HG03097 (cell line): ENCODE results near the gene CKMT2.
"Not testable (repeated sequence)": the region's sequence is repeated elsewhere in the genome, so short reads cannot be mapped to it uniquely, and the experiment has no call there.

Source experiments
- ATAC-seq: cut with Tn5 transposase; IDR thresholded peaks from one replicate; pipeline ENCODE4 v1.9.1; 2021; ENCODE audit not compliant: unreplicated experiment, low FRiP score

The CKMT2 gene

DNA sequence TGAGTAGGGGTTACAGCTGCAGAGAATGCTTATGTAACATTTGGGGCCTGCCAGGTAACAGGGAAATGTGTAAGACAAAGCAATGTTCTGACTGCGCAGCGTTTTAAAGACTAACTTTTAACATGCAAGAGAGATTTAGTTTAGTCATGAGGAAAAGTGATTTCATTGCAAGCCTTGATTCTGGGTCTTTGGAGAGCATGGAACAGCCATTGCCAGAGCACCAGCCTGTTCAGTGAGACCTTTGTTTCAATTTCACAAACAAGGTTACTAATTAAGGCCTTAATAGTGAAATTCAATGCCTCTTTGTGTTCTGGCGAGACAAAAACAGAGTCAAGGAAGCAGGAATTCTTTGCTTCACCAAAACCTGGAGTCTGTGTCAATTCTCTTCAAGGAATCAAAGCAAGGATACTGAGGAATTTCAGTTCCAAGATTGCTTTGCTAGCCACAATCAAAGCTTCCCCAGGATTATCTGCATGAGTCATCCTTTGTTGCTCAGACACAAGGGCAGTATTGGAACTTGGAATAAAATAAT is 14.4 kb downstream of the CKMT2 start:
- no peak for ATAC-seq

DNA sequence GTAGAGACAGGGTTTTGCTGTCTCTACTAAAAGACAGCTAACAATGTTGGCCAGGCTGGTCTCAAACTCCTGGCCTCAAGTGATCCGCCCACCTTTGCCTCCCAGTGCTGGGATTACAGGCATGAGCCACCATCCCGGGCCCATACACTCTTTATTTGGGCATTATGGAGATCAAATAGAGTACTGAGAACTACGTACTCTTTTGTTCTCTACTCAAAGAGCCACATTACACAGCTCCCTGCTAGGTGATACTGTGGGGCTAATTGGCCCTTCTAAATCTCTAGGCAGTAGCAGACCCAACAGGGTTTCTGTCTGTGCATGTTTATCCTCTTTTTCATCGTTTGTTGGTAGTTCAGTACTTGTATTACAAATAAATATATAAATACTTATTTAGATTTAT is 16.1 kb downstream of the CKMT2 start:
- no peak for ATAC-seq

DNA sequence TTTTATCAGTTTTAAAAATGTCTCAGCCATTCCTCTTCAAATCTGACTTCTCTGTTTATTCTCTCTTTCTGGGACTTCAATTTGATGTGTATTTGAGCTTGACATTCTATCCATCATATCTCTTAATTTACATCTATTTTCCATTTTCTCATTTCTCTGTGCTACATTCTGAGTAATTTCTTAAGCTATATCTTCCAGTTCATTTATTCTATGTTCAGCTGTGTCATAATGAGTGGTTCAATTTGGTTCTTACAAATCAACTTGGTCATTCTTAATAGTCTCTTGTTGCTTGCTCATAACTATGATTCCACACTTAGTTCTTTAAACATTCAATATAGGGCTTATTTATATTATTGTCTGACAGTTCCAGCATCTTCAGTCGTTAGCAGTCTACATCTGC is 16.9 kb downstream of the CKMT2 start:
- no peak for ATAC-seq

DNA sequence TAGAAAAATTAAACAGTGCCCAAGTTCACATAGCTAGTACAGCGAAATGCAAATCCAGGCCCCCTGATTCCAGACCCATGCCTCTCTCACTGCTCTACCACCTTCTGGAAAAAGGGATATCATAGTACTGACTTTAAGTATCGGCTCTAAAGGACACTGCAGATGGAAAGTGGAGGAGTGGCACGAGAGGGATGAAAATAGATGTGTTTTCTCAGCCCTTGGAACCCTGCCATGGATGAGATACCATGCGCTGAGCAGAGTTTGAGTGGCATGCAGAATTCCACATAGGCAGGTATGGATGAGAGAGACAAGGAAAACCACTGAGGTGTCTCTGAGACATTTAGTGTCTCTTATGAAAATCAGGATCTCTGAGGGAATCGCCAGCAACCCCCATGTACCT is 18.8 kb downstream of the CKMT2 start:
- ATAC-seq = no peak

DNA sequence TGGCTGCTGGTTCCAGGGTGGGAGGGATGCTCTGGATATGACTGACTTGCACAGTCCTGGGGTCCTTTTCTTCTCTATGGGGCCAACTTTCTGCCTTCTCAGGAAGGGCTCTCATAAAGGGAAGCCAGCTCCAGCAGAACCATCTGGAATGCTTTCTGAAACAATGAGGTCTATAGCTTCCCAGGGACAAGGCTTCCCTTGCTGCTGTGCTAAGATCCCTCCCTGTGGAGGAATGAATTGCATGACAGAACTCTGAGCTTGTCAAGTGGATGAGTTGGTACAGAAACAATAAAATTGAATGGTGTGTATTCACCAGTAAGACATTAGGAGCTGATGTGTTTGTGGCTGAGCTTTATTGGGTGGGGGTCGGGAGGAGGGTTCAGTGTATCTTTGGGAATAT is 19.8 kb downstream of the CKMT2 start:
- ATAC-seq = no peak

DNA sequence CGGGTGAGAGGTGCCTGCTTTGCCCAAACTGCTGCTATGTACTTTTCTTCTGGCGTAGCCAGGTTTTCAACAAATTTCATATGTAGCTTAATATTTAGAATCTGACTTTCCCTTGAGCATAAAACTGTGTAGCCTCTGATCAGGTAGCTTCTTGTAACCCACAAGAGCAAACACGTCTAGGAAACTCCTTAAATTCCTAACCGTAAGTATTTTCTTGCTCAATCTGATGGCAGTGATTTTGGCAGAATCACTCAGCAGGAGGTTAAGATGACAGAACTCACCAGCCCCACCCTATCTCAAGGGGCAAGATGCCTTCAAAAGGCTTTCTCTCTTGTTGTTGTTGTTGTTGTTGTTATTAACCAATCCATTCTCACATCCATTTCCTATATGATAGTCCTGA is 20.8 kb downstream of the CKMT2 start:
- ATAC-seq = no peak

DNA sequence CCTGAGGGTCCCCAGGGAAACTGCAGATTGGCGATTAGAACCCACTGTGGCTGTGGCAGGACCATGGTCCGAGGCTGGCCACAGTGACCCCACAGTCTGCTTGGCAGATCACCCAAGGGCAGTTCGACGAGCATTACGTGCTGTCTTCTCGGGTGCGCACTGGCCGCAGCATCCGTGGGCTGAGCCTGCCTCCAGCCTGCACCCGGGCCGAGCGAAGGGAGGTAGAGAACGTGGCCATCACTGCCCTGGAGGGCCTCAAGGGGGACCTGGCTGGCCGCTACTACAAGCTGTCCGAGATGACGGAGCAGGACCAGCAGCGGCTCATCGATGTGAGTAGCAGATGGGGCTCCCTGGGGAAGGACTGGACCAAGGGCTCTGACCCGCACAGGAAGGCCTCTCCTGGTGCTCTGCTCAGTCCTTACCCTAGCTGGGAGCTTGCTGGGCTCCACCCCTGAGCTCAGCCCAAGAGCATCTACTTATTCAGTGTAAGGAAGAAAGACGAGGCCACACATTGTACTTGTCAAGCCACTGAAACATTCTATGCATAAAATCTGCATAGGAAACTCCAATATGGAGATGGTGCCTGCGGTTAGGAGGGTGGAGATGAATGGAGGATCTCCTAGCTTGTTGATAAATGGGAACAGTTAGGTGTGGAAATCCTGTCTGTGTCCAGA is 21.9 kb downstream of the CKMT2 start:
- ATAC-seq = no peak

DNA sequence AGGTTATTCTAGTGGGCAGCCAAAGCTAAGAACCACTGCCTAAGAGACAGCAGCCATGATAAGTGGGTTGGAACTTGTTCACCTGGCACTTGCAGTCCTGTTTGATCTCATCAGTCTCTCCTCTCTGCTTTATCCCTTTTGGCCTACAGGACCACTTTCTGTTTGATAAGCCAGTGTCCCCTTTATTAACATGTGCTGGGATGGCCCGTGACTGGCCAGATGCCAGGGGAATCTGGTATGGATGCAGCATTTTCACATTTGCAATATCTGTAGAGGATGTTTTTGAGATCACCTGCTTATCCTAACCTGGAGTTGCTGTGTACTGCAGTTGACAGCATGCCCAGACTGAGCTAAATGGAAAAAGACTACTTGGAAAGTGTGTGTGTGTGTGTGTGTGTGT is 23.6 kb downstream of the CKMT2 start:
- no peak for ATAC-seq

DNA sequence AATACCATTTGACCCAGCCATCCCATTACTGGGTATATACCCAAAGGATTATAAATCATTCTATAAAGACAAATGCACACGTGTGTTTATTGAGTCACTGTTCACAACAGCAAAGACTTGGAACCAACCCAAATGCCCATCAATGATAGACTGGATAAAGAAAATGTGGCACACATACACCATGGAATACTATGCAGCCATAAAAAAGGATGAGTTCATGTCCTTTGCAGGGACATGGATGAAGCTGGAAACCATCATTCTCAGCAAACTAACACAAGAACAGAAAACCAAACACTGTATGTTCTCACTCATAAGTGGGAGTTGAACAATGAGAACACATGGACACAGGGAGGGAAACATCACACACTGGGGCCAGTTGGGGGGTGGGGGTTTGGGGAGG is 29.7 kb downstream of the CKMT2 start:
- ATAC-seq = not testable (repeated sequence)

DNA sequence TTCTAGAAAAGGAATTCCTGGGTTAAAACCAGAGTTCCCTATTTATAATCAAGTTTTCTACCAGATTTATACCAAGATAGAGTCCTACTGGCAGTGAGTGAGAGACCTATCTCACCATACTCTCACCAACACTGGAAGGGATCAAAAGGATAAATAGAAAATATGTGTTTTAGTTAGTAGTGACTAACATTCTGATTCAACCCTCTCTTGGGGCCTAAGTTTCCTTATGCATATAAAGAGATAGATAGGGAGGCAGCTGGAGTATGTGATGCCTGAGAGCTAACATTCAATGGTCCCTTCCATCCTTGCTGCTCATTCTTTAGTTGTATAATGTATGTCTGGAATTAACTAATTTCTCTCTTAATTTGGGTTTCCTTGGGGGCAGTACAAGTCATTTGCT is 32.0 kb downstream of the CKMT2 start:
- no peak for ATAC-seq

DNA sequence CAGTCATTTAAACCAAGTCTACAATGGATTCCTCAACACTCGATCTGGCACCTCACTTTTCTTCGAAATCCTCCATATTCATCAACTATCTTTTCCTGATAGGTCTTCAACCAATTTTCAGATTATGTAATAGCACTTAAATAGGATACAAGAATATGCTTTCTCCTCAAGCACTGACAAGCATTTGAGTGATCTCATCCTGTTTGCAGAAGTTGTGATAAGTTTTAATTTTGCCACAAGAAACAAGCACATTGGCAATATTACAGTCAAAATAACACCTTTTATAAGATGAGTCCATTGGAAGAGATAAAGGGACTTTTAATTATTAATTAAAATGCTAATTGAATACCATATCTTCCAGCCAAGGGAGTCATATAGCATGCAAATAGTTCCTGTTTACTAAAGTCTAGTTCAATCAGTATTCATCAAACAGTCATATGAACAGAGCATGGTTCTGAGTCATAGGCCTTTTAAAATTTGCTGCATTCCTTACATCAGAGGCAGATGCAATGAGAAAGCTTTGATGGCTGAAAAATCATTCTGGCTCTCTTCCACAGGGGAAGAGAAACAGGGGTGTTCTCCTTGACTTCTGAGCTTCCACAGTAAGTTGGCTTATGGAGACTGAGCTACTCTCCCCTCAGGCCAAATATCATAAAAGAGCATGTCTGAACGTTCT is 35.5 kb downstream of the CKMT2 start:
- ATAC-seq = no peak

DNA sequence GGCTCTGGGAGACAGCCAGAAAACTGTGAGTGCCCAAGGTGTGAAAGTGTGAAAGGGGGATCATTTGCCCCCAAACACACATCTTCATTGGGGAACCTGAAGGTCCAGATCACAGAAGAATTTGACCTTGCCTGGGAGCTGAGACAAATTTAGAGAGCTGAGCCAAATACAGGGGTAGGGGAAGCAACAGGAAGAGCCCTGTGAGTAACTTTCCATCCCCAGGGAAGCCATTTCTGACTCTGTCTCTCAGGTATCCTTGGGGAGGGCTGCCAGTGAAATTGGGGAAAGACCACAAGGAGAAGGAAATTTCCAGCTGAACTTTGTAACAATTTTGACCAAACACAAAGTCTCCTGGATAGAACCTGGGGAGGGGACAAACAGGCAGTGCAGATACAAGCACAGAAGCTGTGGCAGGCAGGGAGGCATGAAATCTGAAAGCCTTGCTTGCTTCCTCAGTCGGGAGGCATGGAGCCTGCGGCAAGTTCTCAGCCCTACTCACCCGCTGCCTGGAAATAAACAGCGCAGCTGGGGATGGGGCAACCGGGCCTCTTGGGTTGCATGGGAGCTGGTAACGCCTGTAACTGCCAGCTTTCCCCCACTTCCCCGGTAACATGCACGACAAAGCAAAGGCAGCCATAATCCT is 36.8 kb downstream of the CKMT2 start:
- no peak for ATAC-seq

DNA sequence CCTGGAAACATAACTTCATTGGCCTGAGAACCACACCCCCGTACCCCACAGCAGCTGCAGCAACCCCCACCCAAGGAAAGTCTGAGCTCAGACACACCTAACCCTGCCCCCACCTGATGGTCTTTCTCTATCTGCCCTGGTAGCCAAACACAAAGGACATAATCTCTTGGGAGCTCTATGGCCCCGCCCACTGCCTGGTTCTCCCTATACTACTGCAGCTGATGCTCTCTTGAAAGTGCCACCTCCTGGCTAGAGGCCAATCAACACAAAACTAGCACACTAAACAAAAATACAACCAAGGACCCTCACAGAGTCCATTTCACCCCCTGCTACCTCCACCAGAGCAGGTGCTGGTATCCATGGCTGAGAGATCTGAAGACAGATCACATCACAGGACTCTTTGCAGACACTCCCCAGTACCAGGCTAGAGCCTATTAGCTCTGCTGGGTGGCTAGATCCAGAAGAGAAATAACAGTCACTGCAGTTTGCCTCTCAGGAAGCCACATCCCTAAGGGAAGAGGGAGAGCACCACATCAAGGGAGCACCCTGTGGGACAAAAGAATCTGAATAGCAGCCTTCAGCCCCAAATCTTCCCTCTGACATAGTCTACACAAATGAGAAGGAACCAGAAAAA is 37.4 kb downstream of the CKMT2 start:
- not testable (repeated sequence) for ATAC-seq

DNA sequence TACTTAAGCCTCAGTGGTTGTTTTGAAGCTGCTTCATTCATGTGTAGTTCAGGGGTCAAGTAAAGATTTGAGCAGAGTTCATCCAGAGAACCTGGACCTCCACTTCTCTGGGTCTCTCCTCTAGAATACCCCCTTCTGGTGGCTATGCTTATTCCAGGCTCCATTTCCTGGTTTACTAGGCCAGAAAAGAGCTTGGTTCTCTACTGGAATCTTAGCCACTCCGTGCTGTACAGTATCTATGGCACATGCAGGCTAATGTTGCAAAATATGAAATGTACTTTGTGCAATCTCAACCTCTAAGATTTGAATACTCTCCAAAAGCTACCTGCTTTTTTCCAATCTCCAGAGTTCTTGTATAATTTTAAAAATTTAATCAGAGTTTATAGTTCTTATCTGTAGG is 50.9 kb downstream of the CKMT2 start:
- no peak for ATAC-seq

DNA sequence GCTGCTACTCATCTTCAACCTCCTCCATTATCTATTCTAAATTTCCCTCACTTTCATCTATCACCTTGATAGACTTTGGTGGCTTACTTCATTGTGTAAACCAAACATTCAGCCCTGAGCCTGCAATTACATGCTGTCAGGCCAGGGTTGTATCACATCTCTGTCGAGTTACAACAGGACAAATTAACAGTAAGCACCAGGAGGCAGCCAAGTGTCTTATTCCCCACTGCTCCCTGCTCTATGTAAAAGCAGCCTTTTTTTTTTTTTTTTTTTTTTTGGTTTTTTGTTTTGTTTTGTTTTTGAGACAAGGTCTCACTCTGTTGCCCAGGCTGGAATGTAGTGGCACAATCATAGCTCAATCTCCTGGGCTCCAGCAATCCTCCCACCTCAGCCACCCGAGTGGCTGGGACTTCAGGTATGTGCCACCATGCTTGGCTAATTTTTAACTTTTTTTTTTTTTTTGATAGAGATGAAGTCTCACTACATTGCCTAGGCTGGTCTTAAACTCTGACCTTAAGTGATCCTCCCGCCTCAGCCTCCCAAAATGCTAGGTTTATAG is 53.0 kb downstream of the CKMT2 start:
- ATAC-seq = no peak

DNA sequence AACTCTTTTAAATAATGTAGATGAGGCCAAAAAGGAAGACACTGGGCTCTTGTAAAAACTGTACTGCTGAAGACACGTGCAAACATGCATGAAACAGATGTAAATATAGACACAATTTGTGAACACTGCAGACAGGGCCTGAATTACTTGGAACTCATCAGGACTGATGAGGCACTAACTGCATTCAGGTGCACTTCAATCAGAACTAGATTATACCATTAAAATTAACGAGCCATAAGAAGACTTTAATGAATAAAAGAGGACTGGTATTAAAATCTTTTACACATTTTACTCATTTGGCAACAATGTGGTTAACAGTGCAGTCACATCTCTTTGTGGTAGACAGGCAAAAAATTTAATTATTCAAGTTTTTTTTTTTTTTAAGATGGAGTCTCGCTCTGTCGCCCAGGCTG is 54.9 kb downstream of the CKMT2 start:
- no peak for ATAC-seq

DNA sequence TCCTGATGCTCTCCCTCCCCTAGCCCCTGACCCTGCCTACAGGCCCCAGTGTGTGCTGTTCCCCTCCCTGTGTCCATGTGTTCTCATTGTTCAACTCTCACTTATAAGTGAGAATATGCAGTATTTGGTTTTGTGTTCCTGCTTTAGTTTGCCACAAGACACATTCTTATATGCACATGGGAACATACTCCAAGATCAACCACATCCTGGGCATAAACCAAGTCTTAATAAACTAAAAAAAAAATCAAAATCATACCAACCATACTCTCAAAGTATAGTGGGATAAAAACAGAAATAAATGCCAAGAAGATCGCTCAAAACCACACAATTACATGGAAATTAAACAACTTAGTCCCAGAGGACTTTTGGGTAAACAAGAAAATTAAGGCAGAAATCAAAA is 57.0 kb downstream of the CKMT2 start:
- ATAC-seq = no peak

DNA sequence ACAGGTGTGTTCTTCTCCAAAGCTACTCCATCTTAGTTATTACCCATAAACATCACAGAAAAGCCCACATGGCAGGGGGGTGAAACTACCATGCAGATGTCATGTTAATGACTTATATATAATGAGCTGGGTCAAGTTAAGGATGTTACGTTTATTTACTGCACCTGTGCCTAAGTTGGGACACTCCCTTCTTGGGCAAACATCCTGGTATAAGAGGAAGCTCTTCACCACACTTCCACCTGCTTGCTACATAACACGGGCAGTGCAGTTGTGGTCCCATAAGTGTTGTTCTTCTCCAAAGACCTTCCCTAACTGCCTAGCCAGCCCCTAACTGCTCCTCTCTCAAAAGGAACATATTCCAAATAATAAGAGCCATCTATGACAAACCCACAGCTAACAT is 59.0 kb downstream of the CKMT2 start:
- ATAC-seq = no peak

DNA sequence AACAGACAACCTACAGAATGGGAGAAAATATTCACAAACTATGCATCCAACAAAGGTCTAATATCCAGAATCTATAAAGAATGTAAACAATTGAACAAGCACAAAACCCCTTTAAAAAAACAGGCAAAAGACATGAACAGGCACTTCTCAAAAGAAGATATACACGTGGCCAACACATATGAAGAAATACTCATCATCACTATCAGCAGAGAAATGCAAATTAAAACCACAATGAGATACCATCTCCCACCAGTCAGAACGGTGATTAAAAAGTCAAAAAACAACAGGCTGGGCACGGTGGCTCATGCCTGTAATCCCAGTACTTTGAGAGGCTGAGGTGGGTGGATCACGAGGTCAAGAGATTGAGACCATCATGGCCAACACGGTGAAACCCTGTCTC is 60.9 kb downstream of the CKMT2 start:
- ATAC-seq = not testable (repeated sequence)

DNA sequence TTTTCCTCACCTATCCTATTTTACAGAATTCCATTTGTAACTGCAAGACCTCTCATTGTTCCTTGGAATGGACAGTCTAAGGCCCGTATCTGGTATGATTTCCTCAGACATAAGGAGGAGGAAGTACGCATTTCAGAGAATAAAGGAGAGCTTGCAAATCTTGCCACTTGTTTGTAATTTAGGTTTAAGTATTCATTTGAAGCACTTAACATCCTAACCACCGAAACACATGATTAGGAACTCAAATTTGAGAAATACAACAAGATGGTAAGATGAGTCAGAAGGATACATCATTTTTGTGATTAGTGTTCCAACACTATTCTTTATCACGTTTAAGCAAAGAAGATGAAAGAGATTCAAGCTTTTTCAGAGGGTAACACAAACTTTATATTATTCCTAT is 64.4 kb downstream of the CKMT2 start:
- ATAC-seq = no peak

DNA sequence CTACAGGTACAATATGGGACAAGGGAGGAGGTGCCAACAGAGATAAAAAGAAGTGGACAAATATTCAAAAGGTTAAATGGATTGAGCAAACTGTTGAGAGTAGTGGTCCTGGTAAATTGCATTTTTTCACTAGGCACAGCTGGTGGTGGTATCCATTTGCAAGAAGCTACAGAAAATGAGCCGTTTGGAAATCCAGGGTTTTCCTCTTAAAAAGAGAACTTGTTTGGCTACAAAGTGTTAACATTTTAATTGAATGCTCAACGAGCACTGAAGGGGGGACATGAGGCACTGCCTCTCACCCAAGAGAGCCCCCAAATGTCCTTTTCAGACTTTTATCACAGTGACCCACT is 67.8 kb downstream of the CKMT2 start:
- no peak for ATAC-seq
